GM21619 (cell line): Measurements from ENCODE around the gene TOMM40L.

Source experiments
- ATAC-seq: cut with Tn5 transposase; IDR thresholded peaks from one replicate; pipeline ENCODE4 v1.9.1; 2021; ENCODE audit not compliant: unreplicated experiment

The TOMM40L gene

GRCh38 chr1:161225534-161226319, at the start of gene TOMM40L:
TOMM40L (plus strand) TSS chr1:161226060; CDS start chr1:161226490, 430 bp downstream.
- ATAC-seq: peak; percentile 95

- ATAC-seq: no peak
Observed at GRCh38 chr1:161176468-161177111, 49.3 kb upstream of the TOMM40L start.

- ATAC-seq: peak; percentile 73
Observed at GRCh38 chr1:161177112-161177935, 48.5 kb upstream of the TOMM40L start, which contains the start of gene B4GALT3. B4GALT3 (minus strand) TSS chr1:161177507; CDS start chr1:161176060, 1,447 bp downstream.

GRCh38 chr1:161177936-161178244, 48.0 kb upstream of the TOMM40L start:
- ATAC-seq: no peak

GRCh38 chr1:161179698-161180097, 46.2 kb upstream of the TOMM40L start:
- no peak for ATAC-seq

GRCh38 chr1:161180639-161181038, 45.2 kb upstream of the TOMM40L start:
- no peak for ATAC-seq

- ATAC-seq: peak; percentile 48
Observed at GRCh38 chr1:161182214-161182613, 43.6 kb upstream of the TOMM40L start.

GRCh38 chr1:161185282-161185682, 40.6 kb upstream of the TOMM40L start:
- ATAC-seq: peak; percentile 62

- ATAC-seq: peak; percentile 18
Observed at GRCh38 chr1:161185732-161186311, 40.0 kb upstream of the TOMM40L start.

- ATAC-seq: no peak
Observed at GRCh38 chr1:161187311-161187710, 38.5 kb upstream of the TOMM40L start.

- ATAC-seq: no peak
Observed at GRCh38 chr1:161188381-161188780, 37.5 kb upstream of the TOMM40L start.

- no peak for ATAC-seq
Observed at GRCh38 chr1:161189036-161189435, 36.8 kb upstream of the TOMM40L start.

GRCh38 chr1:161190962-161191521, 34.8 kb upstream of the TOMM40L start:
- ATAC-seq: no peak

- ATAC-seq: no peak
Observed at GRCh38 chr1:161191971-161192370, 33.9 kb upstream of the TOMM40L start.

GRCh38 chr1:161192476-161193465, 33.1 kb upstream of the TOMM40L start:
- peak; percentile 71 for ATAC-seq

GRCh38 chr1:161193561-161194235, 32.2 kb upstream of the TOMM40L start:
- no peak for ATAC-seq

GRCh38 chr1:161195171-161195570, 30.7 kb upstream of the TOMM40L start:
- ATAC-seq: no peak

- no peak for ATAC-seq
Observed at GRCh38 chr1:161196111-161196510, 29.7 kb upstream of the TOMM40L start.
